NOMO-1 treated with DMSO at 0.1 percent for 48 hours (cell line): ENCODE measurements around the gene CLPTM1L.
"Not testable (repeated sequence)": the region's sequence is repeated elsewhere in the genome, so short reads cannot be mapped to it uniquely, and the experiment has no call there.

ENCODE experiments used
- DNase-seq: peaks from one replicate; lab custom pipeline; 2025; ENCODE audit not compliant: unreplicated experiment; lab: John Stamatoyannopoulos, UW

Gene CLPTM1L

DNA sequence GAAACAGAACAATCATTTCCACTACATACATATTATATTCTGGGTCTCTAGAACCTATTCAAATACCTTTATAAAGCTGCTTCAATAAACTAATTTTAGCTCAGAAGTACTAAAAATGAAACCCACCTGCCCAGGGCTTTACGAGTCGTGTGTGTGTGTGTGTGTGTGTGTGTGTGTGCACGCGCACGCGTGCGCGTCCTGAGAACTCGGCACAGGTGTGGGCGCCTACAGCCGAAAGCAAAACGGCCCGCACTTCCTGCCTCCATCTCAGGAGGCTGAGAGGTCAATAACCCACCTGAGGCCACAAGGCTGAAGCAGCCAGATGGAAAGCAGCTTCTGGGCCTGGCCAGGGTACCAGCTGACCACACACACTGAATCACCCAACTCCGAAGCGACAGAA lies 3.0 kb downstream of the CLPTM1L start:
- no peak for DNase-seq

DNA sequence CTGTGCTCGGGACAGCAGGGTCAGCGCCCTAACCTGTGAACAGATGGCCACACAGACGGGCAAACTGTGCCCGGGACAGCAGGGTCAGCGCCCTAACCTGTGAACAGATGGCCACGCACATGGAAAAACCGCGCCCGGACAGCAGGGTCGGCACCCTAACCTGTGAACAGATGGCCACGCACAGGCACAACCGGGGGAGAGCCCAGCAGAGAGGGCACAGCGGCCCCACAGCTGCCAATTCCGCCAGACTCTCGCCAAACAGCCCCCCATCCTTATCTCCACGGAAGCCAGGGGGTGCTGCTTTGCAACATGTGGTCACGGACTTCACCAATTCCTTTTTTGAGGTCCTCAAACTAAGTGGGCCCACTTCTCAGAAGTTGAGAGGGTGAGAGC lies 5.1 kb downstream of the CLPTM1L start:
- not testable (repeated sequence) for DNase-seq

DNA sequence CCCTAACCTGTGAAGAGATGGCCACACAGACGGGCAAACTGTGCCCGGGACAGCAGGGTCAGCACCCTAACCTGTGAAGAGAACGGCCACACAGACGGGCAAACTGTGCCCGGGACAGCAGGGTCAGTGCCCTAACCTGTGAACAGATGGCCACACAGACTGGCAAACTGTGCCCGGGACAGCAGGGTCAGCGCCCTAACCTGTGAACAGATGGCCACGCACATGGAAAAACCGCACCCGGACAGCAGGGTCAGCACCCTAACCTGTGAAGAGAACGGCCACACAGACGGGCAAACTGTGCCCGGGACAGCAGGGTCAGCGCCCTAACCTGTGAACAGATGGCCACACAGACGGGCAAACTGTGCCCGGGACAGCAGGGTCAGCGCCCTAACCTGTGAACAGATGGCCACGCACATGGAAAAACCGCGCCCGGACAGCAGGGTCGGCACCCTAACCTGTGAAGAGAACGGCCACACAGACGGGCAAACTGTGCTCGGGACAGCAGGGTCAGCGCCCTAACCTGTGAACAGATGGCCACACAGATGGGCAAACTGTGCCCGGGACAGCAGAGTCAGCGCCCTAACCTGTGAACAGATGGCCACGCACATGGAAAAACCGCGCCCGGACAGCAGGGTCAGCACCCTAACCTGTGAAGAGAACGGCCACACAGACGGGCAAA lies 5.6 kb downstream of the CLPTM1L start:
- DNase-seq: not testable (repeated sequence)

DNA sequence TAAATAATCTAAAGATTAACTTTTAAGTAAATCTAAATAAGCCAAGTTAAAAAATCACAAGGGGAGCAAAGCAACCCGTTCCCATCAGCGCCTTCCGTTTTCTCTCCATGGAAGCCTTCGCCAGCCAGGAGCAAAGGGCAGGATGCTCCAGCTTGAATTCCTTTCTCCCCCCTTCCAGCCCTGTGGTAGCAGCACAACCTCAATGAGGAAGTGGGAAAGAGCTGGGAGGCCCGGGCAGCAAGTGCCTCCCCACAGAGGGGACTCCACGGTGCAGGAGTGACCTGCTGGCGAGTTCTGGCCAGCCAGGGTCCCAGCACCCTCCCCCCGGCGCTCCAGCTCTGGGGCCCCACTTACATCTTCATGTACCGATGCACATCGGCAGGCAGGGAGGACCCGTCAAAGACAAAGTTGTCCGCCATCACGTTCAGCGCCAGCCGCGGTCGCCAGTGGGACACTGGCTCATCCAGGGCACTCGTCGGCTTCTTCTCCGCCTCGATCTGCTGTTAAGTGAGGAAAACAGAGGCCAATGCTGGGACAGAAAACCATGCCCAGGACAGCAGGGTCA lies 6.3 kb downstream of the CLPTM1L start:
- no peak for DNase-seq

DNA sequence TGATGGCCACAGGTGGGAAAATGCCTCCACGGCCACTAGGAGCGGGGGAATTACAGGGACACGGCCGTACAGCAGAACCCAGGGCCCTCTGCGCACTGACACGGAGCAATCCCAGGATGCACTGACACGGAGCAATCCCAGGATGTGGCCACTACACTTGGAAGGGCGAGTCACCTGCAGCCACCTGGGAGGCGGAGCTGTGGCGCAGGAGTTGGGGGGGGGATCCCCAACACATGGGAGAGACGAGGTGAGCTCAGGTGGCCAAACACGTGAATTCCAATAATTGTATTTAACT lies 6.8 kb downstream of the CLPTM1L start:
- no peak for DNase-seq

DNA sequence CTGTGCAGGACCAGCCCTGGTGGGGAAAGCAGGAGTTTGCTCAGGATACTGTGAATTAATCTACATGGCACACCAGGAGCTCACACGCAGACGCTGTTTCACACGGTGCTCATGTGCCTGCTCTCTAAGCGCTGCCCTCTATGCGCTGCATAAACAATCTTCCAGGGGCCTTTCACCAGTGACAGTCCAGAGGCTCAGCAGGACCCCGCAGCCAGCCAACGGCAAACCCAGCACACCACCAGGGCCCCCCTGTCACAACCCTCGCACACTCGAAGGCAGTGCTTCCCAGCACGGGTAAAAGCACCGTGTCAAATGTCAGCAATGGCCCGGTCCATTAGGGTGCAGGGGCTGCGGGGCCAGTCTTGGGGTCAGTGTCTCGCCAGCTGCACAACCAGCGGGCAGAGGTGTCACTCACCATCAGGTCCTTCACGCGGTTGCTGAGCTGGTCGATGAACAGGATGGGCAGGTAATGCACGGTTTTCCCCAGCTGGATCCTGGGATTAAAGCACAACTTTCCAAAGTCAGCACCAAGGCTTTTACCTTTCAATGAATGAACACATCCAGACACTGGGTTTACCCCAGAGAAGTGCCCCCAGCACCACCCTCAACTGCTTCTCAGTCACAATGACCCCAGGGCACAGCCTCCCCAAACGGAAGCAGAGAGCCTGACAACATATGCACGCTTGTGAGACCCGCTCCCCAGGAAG lies 7.3 kb downstream of the CLPTM1L start:
- DNase-seq: no peak

DNA sequence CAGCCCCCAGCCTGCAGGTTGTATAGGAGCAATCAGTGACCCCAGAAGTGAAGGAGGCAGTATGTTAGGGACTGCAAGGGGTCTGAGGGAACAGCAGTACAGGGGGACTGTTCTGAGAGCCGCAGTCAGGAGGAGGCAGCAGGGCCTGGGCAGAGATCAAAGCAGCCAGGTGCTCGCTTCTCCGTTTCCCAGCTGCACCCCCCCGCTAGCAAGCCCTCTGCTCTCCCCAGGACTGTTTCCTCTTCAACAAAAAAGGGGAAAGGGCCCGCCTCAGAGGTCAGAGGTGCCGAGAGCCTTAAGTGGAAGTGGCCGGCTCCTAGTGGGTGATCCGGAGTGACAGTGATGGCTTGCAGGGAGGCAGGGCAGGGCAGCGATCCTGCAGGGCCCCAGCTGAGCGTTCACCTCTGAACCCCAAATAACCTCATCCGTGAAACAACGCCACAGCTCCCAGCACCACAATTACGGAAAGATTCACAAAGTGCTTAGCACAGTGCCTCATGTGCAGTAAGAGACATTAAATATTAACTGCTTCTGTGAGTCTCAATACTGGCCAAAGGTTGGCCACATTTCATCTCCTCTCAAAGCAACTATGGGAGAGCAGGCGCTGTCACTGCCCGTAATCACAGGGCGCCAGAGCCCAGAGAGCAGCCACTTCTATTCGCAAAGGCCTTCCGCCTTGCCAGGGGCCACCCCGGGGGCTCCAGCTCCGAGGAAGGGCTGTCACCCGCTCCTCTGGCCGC lies 8.0 kb downstream of the CLPTM1L start:
- DNase-seq: no peak

DNA sequence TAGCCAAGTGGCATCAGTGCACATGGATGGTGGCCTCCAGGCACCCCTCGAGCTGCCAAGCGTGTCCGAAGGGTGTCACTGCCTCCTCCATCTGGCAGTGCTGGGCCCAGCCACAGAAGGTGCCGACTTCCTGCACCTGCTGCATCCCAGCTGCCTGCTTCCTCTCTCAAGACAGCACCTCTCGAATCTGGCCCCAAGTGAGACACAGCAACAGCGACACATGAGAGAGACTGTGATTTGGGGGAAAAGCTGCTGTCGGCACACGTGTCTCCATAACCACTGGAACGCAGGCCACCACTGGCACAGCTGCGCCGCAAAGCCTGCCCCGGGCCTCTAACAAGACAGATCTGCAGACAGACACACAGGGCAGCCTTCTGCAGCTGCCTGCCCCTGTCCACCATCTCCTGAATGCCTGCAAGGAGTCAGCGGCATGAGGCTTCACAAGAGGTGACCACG lies 8.8 kb downstream of the CLPTM1L start:
- DNase-seq: no peak

DNA sequence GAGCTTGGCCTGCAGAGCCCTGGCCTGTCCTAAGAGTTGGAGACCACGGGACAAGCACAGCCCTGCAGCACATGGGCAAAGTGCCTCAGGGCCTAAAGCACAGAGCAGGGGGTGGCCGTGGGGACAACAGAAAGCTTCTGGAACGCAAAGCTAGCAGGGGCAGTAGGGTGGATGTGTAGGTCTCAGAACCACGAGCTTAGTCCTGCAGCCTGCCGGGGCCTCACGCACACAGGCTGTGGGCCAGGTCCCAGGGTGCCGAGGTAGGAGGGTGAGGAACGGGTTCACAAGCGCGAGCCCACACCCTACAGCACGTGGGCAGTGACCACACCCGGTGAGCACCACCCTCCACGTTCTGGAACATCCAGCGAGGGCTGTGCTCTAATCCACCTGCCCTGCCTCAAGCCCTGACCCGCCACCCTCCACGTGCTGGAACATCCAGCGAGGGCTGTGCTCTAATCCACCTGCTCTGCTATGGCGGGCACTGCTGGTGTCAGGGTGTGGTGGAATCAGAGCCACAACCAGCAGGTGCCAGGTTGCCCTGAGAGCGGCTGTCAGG lies 9.3 kb downstream of the CLPTM1L start:
- no peak for DNase-seq

DNA sequence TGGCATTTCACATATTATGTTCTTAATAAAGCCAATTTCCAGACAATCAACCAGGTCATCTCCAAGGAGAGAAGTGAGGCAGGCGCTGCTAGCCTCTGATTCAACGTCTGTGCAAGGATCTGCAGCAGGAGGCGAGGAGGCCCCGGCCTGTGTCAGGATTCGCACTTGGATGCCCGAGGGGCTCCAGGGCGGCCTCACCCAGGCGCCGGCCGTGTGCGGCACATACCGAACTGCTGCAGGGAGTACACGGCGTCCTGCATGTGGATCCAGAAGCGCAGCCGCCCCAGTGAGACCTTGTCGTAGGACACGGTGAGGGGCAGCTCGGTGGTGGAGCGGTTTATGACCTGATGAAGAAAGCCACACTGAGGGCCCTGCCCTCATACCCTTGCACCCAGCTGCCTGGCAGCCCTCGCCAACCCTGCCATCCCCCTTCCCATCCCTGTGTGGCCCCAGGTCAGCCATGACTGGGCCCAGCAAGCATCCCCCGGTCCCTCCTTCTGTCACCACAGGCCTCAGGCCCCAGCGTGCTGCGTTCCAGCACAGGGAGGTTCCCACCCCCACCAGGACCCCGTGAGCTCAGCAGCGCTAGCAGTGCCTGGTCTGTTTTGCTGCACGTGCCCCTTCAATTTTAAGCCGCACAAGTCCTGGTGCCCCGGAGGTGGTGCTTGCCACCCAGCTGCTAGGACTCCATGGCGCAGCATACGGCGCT lies 9.9 kb downstream of the CLPTM1L start:
- no peak for DNase-seq

DNA sequence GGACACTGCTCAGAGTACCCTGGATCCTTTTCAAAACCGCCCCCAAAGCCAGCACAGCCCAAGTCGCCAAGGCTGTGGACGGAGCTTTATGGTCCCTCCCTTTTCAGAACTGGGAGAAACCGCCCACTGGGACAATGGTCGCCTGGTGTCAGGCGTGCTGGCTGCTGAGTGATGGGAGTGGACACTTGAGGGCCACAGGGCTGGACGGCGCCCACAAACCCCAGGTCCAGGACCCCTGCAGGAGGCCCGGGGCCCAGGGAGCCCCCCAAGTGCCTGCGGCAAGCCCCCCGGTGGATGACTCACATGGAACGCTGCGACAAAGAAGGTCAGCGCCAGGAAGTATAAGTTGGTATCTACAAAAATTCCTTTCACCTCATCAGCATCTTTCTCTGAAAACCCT lies 10.9 kb downstream of the CLPTM1L start:
- no peak for DNase-seq

DNA sequence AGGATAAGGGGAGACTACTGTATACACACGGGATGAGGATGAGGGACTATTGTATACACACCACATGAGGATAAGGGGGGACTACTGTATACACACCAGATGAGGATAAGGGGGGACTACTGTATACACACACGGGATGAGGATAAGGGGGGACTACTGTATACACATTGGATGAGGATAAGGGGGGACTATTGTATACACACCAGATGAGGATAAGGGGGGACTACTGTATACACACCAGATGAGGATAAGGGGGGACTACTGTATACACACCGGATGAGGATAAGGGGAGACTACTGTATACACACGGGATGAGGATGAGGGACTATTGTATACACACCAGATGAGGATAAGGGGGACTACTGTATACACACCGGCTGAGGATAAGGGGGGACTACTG lies 11.6 kb downstream of the CLPTM1L start:
- not testable (repeated sequence) for DNase-seq

DNA sequence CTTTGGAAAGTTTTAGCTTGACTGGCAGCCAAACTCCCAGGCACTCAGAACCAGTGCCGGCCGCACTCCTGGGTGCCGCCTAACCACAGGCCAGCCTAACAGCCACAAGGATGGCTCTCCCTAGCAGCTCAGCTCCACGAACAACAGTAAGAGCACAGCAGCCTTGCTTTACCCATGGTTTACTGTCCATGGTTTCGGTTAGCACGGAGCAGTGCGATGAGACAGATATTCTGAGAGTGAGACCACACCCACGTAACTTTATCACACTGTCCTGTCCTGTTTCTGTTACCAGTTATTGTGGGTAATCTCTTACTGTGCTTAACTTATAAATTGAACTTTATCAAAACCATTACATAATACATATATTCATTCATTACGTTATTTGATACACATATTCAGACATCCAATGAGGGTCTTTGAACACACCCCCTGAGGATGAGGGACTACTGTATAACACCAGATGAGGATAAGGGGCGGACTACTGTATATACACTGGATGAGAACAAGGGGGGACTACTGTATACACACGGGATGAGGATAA lies 12.4 kb downstream of the CLPTM1L start:
- DNase-seq: no peak

DNA sequence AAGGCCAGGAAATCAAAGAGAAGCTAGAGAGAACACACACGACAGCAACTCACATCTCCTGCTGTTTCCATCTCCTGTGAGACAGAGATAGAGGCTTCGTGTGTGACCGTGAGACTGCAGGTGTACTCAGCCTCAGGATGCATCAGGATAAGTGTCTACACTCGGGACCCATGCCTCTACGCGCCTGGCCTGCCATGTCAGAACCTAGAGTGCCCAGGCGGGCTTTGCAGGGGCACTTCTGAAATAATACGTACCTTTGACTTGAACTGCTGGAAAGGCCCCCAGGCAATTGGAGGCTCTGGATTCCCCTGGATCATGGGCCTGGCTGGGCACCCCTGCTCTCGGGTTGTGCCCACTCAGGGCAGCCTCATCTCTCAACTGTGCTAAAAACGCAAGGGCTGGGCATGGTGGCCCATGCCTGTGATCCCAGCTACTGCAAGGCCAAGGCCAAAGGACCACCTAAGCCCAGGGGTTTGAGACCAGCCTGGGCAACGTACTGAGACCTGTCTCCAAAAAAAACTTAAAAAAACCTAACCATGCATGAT lies 13.0 kb downstream of the CLPTM1L start:
- DNase-seq: no peak

DNA sequence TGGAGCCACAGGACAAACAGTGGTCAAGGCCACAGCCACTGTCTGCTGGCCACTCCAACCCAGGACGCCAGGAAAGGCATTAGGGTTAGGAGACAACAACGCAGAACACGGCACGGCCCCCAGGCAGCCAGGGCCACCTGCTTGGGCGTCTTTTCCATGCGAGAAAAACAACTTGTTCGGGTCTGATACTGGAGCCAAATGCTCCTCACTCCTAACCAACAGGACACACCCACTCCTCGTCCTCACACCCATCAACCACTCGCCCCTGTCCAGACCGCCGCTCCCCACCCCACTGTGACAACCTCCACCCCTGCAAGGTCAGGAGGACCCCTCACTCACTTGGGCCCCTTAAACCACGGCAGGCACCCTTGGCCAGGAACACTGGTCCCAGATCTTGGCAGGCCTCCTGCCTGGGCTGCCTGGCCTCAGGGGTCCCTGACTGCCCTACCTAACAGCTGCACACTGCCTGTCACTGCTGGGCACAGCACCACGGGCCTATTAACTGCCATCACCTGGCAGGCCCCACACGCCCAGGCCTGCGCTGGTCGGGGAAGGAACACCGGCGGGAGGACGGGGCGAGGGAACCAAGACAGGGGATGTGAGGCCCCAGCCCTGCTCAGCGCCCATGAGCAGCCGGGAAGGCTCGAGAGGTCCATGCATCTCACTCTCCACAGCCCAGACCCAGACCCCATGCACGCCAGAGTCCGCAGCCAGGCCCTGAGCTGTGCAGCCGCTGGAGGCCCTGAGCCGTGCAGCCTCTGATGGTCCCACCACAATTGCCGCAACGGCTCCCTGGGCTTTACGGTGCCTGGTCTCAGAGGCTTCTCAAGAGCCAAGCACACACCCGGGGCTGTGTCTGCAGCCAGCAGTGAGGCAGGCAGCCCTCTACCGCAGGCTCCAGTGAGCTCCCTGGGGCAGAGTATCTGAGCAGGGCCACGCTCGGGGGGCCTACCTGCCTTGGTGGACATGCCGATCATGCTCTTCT lies 13.8 kb downstream of the CLPTM1L start:
- no peak for DNase-seq

DNA sequence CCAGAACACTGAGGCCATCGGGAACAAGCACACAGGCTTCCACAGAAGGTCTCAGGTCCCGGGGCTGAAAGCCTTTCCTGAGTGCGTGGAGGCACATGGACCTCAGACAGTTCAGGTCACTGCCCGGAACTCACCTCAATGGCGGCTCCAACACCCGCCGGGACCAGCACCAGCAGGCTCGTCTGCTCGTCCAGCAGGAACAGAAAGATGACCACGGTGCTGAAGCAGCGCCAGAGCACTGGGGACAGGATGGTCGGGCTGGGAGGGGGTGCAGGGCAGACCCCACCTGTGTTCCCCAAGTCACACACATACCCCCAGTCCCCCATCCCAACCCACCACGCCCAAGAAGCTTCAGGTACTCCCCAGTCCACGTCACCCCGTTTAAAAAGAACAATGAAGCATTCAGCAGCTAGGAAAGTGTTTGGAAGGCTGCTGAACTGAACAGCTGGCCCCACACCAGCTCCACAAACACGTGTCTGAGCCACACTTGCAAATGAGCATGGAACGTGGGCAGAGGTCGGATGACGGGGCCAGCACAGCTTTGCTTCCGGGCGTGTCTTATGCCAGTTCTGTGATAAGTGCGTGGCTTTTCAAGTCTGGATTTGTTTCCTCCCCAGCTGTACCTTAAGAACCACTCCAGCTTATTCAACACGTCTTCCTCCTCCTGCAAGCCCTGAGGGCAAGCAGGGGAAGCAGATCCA lies 14.6 kb downstream of the CLPTM1L start:
- no peak for DNase-seq

DNA sequence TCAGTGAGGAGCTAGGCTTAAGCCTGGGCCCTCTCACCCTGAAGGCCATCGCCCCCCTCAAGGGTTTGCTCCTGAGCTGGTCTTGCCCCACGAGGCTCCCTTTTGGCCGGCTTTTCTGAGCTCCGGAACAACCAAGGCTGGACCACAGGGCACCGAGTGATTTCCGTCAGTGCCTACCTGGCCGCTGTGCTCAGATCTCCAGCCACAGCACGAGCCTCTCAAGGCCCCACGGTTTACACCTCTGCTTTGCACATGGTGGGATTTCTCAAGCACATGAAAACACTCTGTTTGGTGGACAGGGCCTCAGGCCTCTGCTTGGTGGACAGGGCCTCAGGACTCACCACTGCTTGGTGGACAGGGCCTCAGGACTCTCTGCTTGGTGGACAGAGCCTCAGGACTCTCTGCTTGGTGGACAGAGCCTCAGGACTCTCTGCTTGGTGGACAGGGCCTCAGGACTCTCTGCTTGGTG lies 15.8 kb downstream of the CLPTM1L start:
- no peak for DNase-seq
